ENCODE data around the gene RABGGTA. TPM values are rescaled to one million over a fixed set of nuclear protein-coding genes. Genes with fewer than 3 reads are reported as not detected.

Gene RABGGTA
- total and polyA plus RNA-seq, 10 of the 15 experiments (the other 5 are each of a cell fraction or from before 2014, with no cell fraction given) = 19.1 to 75.6 (median 46.9) TPM

DNA sequence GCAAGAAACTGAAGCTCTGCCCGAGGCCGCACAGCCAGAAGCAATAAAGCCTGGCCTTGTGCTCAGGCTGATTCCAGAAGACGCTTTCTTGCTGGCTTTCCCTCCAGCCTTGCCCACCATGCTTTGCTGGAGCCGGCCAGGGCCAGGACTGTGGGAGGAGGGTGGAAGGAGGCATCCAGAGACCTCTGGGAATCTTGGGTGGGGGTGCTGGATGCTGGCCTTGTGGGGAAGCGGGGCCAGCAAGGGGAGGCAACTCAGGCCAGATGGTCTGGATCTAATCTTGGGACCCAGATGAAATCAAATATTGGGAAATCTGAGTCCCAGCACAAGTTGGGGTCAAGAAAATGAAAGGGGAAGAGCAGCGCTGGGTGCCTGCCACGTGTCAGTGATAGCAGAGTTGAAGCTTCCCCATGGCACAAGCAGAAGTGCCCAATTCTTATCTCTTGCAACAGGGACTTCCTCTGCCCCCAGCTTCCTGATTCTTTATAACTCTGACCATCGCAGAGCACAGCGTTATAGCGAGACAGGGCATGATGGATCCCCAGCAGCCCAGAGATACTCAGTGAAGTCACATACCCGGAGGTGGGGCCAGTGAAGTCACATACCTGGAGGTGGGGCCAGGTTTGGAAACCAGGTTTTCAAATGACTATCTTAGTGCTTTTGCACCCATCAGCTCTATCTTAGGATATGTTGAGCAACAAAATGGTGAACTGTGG, 6.4 kb upstream of the RABGGTA start:
- H3K27me3 ChIP-seq (replicated peaks in 1 of 2; ENCODE audit: control insufficient read depth in 2 of 2, insufficient read depth in 2 of 2, low read length in 1 of 2) = no peaks in the 10 kb centered on the region
- ChIA-PET SMC1A (ENCODE audit: uncharacterized antibody, unreplicated experiment) (interaction anchor here (2.9 to 11.8 kb wide), 4 partner anchors 12 to 36 kb away, joined by 18 to 141 read pairs (median 68); partner anchors contain the start of genes DHRS1, NOP9 and TINF2), RAD21 (ENCODE audit: unreplicated experiment) (interaction anchor here (0.7 to 4.8 kb wide), 2 partner anchors 19 to 35 kb away, joined by 3 to 26 read pairs; partner anchors contain the start of gene TINF2), CTCF (interaction anchor here (0.6 to 17.1 kb wide), 6 partner anchors 17 to 144 kb away, joined by 3 to 269 read pairs (median 16); partner anchors contain the start of genes CIDEB, DHRS1, NOP9 and TINF2), POLR2A (interaction anchor here (0.6 to 3.0 kb wide), 5 partner anchors 9 to 1351 kb away, joined by 3 to 11 read pairs (median 4); no protein-coding TSS in a partner anchor)
- no peak for TF ChIP-seq IRF3 (IDR thresholded peaks at IDR 0.05)
- TF ChIP-seq TCF12 (IDR thresholded peaks at IDR 0.05; ENCODE audit: low read depth, low read length) = no peak
- no peak for TF ChIP-seq RB1 (IDR thresholded peaks at IDR 0.05; ENCODE audit: borderline replicate concordance)
- TF ChIP-seq WRNIP1 (IDR thresholded peaks at IDR 0.05; ENCODE audit: borderline replicate concordance, low read depth, low read length) = no peak
- TF ChIP-seq SPI1 (IDR thresholded peaks at IDR 0.05; ENCODE audit: borderline replicate concordance, insufficient read depth, low read depth, low read length) = peak; percentile 13; the same call in 1 of the 2 replicates
- TF ChIP-seq SRF (IDR thresholded peaks at IDR 0.05; ENCODE audit: low read depth in 2 of 2, low read length in 2 of 2) = no peak
- TF ChIP-seq BRCA1 (IDR thresholded peaks at IDR 0.05; ENCODE audit: low read depth, low read length) = no peak
- no peak for TF ChIP-seq GABPA (IDR thresholded peaks at IDR 0.05; ENCODE audit: low read depth)
- no peaks in the 10 kb centered on the region; the same call in 2 of the 3 replicates for H3K9me3 ChIP-seq (replicated peaks; ENCODE audit: control insufficient read depth, insufficient read depth, low read length)
- DNase-seq (ENCODE audit: low read depth, low spot score) (no peak), ATAC-seq (no peak), FAIRE-seq (no peak)
- H3K9ac ChIP-seq (ENCODE audit: control insufficient read depth, insufficient read depth, low read length) = no peak overlapping the region
- intact Hi-C loops (cut with micrococcal nuclease; ENCODE audit: unreplicated experiment) = no loop called here
- WGBS (ENCODE audit: insufficient coverage, insufficient replicate concordance, low lambda C conversion rate, missing lambda C conversion rate) = 65% methylated on average over 11 of the region's 11 CpGs
- in situ Hi-C loops (cut with MboI) = no loop called here
- BruUV-seq (replicated peaks) = no TSS peak
- no peaks in the 10 kb centered on the region for H3K36me3 ChIP-seq (ENCODE audit: control insufficient read depth in 2 of 2, insufficient read depth in 2 of 2, low read length in 1 of 2)
- H3K4me2 ChIP-seq (ENCODE audit: control insufficient read depth, insufficient read depth) = peak overlapping the region; percentile 30; the same call in 1 of the 2 replicates
- H3K4me1 ChIP-seq (ENCODE audit: control insufficient read depth, insufficient read depth, low read length) = peaks cover 55% of the 10 kb centered on the region
- H4K20me1 ChIP-seq (ENCODE audit: control insufficient read depth, insufficient read depth) = no peaks in the 10 kb centered on the region
- H3K27ac ChIP-seq (ENCODE audit: control insufficient read depth, insufficient read depth) = no peak overlapping the region
- H3K4me3 ChIP-seq = no peak overlapping the region
- H2AFZ ChIP-seq (ENCODE audit: control insufficient read depth, low read depth, low read length) = peak overlapping the region; percentile 28; the same call in 1 of the 2 replicates
- H3K79me2 ChIP-seq (ENCODE audit: control insufficient read depth, insufficient read depth, low read length) = peaks cover 2% of the 10 kb centered on the region; the same call in 1 of the 2 replicates

All from GM12878 (cell line).